ENCODE results near the gene KLHDC7B. TPM values are rescaled to one million over a fixed set of nuclear protein-coding genes. Genes with fewer than 3 reads are reported as not detected.

Gene KLHDC7B
- total and polyA plus RNA-seq, 2 of the 13 experiments (the other 11 are each of a cell fraction or from before 2014, with no cell fraction given), result 0.11 TPM; not detected in 1

DNA sequence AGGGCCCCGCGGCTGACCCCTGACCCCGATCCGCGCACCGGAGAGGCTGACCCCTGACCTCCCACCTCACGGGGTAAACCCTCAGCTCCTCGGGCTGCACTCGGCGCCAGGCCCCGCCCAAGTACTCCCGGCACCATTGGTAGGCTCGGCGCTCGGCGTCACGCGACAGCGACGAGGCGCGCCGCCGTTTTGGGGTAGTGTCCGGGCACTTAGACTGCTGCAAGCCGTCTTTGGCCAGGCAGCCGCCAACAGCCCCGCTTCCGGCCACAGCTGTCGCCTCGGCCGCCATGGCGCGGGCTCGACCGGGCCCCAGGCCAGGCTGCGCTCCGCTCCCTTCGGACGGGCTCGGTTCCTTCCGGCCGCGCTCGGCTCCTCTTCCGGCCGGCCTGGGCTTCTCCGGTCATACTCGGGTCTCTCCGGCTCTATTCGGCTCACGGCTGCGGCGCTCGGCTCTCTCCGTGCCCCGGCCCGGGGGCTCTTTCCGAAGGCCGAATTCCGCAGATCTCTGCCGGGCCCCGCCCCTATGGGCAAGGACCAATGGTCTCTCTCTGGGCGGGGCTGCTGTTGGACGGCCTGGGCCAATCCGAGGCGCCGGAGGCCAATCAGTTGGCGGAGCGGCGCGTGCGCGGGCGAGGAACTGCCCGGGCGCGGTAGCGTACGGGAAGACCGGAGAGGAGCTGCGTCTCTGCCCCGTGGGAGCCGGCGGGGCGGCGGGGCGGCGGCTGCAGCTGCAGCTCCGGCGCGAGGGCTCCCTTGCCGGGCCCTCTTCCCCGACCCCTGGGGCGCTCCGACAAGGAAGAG lies 37.0 kb downstream of the KLHDC7B start, which contains the start of gene CHKB (continued):
- TF ChIP-seq, protein P1, sequence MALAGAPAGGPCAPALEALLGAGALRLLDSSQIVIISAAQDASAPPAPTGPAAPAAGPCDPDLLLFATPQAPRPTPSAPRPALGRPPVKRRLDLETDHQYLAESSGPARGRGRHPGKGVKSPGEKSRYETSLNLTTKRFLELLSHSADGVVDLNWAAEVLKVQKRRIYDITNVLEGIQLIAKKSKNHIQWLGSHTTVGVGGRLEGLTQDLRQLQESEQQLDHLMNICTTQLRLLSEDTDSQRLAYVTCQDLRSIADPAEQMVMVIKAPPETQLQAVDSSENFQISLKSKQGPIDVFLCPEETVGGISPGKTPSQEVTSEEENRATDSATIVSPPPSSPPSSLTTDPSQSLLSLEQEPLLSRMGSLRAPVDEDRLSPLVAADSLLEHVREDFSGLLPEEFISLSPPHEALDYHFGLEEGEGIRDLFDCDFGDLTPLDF (CRISPR knock-in tag; IDR thresholded peaks at IDR 0.05), result peak; percentile 56; the same call in 1 of the 2 replicates
- TF ChIP-seq TBX2 (CRISPR knock-in tag; IDR thresholded peaks at IDR 0.05; ENCODE audit: borderline replicate concordance), result peak; percentile 61
- TF ChIP-seq EP300 (IDR thresholded peaks at IDR 0.05; ENCODE audit: low read depth in 2 of 2, low read length in 2 of 2), result no peak
- peak; percentile 51; the same call in 1 of the 2 replicates for TF ChIP-seq EP300 (CRISPR knock-in tag; IDR thresholded peaks at IDR 0.05; ENCODE audit: borderline replicate concordance)
- TF ChIP-seq ZNF232 (CRISPR knock-in tag; IDR thresholded peaks at IDR 0.05; ENCODE audit: borderline replicate concordance), result no peak
- TF ChIP-seq ZNF7 (CRISPR knock-in tag; IDR thresholded peaks at IDR 0.05), result no peak
- TF ChIP-seq, protein P2, sequence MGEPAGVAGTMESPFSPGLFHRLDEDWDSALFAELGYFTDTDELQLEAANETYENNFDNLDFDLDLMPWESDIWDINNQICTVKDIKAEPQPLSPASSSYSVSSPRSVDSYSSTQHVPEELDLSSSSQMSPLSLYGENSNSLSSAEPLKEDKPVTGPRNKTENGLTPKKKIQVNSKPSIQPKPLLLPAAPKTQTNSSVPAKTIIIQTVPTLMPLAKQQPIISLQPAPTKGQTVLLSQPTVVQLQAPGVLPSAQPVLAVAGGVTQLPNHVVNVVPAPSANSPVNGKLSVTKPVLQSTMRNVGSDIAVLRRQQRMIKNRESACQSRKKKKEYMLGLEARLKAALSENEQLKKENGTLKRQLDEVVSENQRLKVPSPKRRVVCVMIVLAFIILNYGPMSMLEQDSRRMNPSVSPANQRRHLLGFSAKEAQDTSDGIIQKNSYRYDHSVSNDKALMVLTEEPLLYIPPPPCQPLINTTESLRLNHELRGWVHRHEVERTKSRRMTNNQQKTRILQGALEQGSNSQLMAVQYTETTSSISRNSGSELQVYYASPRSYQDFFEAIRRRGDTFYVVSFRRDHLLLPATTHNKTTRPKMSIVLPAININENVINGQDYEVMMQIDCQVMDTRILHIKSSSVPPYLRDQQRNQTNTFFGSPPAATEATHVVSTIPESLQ (CRISPR knock-in tag; conservative IDR thresholded peaks at IDR 0.05), result no peak
- TF ChIP-seq, protein P3, sequence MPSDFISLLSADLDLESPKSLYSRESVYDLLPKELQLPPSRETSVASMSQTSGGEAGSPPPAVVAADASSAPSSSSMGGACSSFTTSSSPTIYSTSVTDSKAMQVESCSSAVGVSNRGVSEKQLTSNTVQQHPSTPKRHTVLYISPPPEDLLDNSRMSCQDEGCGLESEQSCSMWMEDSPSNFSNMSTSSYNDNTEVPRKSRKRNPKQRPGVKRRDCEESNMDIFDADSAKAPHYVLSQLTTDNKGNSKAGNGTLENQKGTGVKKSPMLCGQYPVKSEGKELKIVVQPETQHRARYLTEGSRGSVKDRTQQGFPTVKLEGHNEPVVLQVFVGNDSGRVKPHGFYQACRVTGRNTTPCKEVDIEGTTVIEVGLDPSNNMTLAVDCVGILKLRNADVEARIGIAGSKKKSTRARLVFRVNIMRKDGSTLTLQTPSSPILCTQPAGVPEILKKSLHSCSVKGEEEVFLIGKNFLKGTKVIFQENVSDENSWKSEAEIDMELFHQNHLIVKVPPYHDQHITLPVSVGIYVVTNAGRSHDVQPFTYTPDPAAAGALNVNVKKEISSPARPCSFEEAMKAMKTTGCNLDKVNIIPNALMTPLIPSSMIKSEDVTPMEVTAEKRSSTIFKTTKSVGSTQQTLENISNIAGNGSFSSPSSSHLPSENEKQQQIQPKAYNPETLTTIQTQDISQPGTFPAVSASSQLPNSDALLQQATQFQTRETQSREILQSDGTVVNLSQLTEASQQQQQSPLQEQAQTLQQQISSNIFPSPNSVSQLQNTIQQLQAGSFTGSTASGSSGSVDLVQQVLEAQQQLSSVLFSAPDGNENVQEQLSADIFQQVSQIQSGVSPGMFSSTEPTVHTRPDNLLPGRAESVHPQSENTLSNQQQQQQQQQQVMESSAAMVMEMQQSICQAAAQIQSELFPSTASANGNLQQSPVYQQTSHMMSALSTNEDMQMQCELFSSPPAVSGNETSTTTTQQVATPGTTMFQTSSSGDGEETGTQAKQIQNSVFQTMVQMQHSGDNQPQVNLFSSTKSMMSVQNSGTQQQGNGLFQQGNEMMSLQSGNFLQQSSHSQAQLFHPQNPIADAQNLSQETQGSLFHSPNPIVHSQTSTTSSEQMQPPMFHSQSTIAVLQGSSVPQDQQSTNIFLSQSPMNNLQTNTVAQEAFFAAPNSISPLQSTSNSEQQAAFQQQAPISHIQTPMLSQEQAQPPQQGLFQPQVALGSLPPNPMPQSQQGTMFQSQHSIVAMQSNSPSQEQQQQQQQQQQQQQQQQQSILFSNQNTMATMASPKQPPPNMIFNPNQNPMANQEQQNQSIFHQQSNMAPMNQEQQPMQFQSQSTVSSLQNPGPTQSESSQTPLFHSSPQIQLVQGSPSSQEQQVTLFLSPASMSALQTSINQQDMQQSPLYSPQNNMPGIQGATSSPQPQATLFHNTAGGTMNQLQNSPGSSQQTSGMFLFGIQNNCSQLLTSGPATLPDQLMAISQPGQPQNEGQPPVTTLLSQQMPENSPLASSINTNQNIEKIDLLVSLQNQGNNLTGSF (CRISPR knock-in tag; IDR thresholded peaks at IDR 0.05), result peak; percentile 89
- peak; percentile 28; the same call in 1 of the 2 replicates for TF ChIP-seq RXRB (CRISPR knock-in tag; IDR thresholded peaks at IDR 0.05; ENCODE audit: borderline replicate concordance)
- TF ChIP-seq SCMH1 (CRISPR knock-in tag; IDR thresholded peaks at IDR 0.05; ENCODE audit: borderline replicate concordance), result no peak
- TF ChIP-seq, protein P4, sequence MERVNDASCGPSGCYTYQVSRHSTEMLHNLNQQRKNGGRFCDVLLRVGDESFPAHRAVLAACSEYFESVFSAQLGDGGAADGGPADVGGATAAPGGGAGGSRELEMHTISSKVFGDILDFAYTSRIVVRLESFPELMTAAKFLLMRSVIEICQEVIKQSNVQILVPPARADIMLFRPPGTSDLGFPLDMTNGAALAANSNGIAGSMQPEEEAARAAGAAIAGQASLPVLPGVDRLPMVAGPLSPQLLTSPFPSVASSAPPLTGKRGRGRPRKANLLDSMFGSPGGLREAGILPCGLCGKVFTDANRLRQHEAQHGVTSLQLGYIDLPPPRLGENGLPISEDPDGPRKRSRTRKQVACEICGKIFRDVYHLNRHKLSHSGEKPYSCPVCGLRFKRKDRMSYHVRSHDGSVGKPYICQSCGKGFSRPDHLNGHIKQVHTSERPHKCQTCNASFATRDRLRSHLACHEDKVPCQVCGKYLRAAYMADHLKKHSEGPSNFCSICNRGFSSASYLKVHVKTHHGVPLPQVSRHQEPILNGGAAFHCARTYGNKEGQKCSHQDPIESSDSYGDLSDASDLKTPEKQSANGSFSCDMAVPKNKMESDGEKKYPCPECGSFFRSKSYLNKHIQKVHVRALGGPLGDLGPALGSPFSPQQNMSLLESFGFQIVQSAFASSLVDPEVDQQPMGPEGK (CRISPR knock-in tag; IDR thresholded peaks at IDR 0.05), result 0 out of 2 replicates have a peak, but pooled peaks have one; percentile 37
- no peak for TF ChIP-seq ZNF780A (CRISPR knock-in tag; IDR thresholded peaks at IDR 0.05)
- TF ChIP-seq, protein P5, sequence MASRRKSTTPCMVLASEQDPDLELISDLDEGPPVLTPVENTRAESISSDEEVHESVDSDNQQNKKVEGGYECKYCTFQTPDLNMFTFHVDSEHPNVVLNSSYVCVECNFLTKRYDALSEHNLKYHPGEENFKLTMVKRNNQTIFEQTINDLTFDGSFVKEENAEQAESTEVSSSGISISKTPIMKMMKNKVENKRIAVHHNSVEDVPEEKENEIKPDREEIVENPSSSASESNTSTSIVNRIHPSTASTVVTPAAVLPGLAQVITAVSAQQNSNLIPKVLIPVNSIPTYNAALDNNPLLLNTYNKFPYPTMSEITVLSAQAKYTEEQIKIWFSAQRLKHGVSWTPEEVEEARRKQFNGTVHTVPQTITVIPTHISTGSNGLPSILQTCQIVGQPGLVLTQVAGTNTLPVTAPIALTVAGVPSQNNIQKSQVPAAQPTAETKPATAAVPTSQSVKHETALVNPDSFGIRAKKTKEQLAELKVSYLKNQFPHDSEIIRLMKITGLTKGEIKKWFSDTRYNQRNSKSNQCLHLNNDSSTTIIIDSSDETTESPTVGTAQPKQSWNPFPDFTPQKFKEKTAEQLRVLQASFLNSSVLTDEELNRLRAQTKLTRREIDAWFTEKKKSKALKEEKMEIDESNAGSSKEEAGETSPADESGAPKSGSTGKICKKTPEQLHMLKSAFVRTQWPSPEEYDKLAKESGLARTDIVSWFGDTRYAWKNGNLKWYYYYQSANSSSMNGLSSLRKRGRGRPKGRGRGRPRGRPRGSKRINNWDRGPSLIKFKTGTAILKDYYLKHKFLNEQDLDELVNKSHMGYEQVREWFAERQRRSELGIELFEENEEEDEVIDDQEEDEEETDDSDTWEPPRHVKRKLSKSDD (CRISPR knock-in tag; IDR thresholded peaks at IDR 0.05; ENCODE audit: low read depth), result peak; percentile 60; the same call in 1 of the 2 replicates
- no peak; the same call in 1 of the 2 replicates for TF ChIP-seq ZFP82 (CRISPR knock-in tag; IDR thresholded peaks at IDR 0.05; ENCODE audit: borderline replicate concordance)
